Measurements from ENCODE around the gene CUL3.

CUL3 gene

DNA sequence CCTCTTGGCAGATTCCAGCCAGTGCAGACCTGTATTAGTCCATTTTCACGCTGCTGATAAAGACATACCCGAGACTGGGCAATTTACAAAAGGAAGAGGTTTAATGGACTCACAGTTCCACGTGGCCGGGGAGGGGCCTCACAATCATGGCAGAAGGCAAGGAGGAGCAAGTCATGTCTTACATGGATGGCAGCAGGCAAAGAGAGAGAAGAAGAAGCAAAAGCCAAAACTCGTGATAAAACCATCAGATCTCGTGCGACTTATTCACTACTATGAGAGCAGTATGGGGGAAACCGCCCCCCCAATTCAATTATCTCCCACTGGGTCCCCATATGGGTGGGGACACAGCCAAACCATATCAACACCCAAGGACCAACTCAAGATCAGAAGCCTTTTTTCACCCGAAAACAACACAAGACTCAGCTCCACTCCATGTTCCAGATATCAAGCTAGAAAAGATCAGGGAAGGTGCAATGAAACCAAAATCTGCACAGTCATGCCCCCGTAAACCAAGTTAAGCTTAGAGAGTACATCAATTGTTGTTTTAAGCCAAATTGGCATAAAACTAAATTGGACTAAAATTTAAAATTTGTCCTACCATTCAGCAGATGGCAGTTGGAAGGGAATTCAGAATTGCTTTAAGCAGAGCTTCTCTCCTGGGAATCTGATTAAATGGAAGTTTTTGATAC lies 127.6 kb downstream of the CUL3 start:
- Histone ChIP-seq H3K27me3 (ENCODE audit: low read depth, low read length) (no peaks in the 10 kb centered on the region), H4K20me1 (ENCODE audit: insufficient read depth, low read length) (no peaks in the 10 kb centered on the region), H3K79me2 (ENCODE audit: low read length) (no peaks in the 10 kb centered on the region), H3K4me2 (ENCODE audit: low read length) (no peak overlapping the region), H2AFZ (ENCODE audit: low read depth, low read length) (no peak overlapping the region), H3K4me3 (ENCODE audit: low read length) (no peak overlapping the region), H3K9me3 (ENCODE audit: insufficient read depth, low read length) (no peaks in the 10 kb centered on the region), H3K27ac (ENCODE audit: low read length) (no peak overlapping the region), H3K9ac (ENCODE audit: low read length) (no peak overlapping the region), H3K36me3 (replicated peaks; ENCODE audit: low read depth, low read length) (no peaks in the 10 kb centered on the region), H3K4me1 (ENCODE audit: low read length) (peaks cover 15% of the 10 kb centered on the region)
- TF ChIP-seq, protein P1, sequence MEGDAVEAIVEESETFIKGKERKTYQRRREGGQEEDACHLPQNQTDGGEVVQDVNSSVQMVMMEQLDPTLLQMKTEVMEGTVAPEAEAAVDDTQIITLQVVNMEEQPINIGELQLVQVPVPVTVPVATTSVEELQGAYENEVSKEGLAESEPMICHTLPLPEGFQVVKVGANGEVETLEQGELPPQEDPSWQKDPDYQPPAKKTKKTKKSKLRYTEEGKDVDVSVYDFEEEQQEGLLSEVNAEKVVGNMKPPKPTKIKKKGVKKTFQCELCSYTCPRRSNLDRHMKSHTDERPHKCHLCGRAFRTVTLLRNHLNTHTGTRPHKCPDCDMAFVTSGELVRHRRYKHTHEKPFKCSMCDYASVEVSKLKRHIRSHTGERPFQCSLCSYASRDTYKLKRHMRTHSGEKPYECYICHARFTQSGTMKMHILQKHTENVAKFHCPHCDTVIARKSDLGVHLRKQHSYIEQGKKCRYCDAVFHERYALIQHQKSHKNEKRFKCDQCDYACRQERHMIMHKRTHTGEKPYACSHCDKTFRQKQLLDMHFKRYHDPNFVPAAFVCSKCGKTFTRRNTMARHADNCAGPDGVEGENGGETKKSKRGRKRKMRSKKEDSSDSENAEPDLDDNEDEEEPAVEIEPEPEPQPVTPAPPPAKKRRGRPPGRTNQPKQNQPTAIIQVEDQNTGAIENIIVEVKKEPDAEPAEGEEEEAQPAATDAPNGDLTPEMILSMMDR (IDR thresholded peaks at IDR 0.05; ENCODE audit: low read depth, low read length), result no peak
- TF ChIP-seq EZH2phosphoT487 (IDR thresholded peaks at IDR 0.05; ENCODE audit: low read depth), result no peak

DNA sequence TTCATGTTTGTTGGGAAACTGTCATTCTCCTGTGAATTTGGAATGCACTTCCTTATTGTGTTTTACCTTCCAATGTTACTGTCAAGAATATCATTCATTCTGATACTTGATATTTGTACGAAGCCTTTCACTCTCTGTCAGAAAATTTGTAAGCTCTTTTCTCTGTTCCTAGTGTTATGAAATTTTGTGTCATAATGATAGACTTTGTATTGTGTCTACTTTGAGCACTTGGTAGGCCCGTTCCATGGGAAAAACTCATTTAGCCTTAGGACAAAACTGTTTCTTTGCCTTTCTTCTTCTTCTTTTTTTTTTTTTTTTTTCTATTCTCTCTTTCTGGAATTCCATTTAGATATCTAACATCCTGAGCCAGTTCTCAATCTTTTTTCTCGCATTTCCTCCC lies 131.3 kb downstream of the CUL3 start:
- H2AFZ ChIP-seq (ENCODE audit: low read depth, low read length), result no peak overlapping the region
- H3K4me1 ChIP-seq (ENCODE audit: low read length), result peaks cover 15% of the 10 kb centered on the region
- H3K36me3 ChIP-seq (replicated peaks; ENCODE audit: low read depth, low read length), result no peaks in the 10 kb centered on the region
- H4K20me1 ChIP-seq (ENCODE audit: insufficient read depth, low read length), result no peaks in the 10 kb centered on the region
- no peak overlapping the region for H3K4me3 ChIP-seq (ENCODE audit: low read length)
- TF ChIP-seq, protein P1 (IDR thresholded peaks at IDR 0.05; ENCODE audit: low read depth, low read length), result no peak
- no peak for TF ChIP-seq EZH2phosphoT487 (IDR thresholded peaks at IDR 0.05; ENCODE audit: low read depth)
- H3K27ac ChIP-seq (ENCODE audit: low read length), result no peak overlapping the region
- no peaks in the 10 kb centered on the region for H3K79me2 ChIP-seq (ENCODE audit: low read length)
- no peak overlapping the region for H3K9ac ChIP-seq (ENCODE audit: low read length)
- H3K27me3 ChIP-seq (ENCODE audit: low read depth, low read length), result no peaks in the 10 kb centered on the region
- H3K9me3 ChIP-seq (ENCODE audit: insufficient read depth, low read length), result no peaks in the 10 kb centered on the region
- no peak overlapping the region; the same call in 1 of the 2 replicates for H3K4me2 ChIP-seq (ENCODE audit: low read length)

DNA sequence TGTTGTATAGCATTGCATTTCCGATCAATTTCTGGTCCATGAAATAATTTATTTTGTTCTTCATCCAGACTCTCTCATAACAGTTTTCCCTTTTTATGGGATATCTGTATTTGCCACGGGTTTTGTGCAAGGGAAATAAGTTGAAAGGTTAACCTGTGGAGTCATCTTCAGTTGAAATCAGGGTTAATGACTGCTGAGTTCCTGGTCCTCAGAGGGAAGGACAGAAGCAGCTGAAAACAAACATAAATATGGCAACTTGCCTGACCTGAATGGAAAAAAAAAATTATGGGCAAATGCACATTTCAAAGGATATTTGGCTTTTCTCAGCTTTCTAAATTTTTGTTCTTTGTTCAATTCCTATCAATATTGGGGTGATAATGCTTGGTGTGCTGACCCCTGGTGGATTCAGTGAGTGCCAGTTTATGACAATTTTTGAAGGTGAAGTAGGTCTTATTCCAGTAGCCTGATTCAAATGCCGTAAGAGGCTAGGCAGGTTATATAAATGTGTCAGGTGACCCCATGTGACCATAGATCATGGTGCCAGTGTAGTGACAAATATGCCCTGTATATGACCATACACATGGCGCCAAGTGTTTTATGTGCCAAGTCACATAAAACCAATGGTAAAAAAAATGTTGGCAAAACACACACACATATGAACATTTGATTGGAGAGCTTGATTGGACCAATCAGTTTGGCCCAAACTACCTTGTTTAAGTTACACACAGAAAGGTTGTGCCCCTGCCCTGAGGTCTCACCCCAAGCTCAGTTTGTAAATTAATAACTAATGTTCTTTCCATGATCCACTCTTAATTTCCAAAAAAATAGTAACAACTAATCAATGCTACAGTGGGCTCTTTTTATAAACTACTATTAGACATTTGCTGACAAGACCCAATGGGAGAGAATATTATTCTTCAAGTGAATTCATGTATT lies 135.7 kb downstream of the CUL3 start:
- H3K4me2 ChIP-seq (ENCODE audit: low read length), result no peak overlapping the region
- H3K4me1 ChIP-seq (ENCODE audit: low read length), result peaks cover 8% of the 10 kb centered on the region
- no peak overlapping the region for H2AFZ ChIP-seq (ENCODE audit: low read depth, low read length)
- no peaks in the 10 kb centered on the region for H4K20me1 ChIP-seq (ENCODE audit: insufficient read depth, low read length)
- H3K4me3 ChIP-seq (ENCODE audit: low read length), result no peak overlapping the region
- H3K27ac ChIP-seq (ENCODE audit: low read length), result no peak overlapping the region
- H3K79me2 ChIP-seq (ENCODE audit: low read length), result no peaks in the 10 kb centered on the region
- H3K9ac ChIP-seq (ENCODE audit: low read length), result no peak overlapping the region
- TF ChIP-seq EZH2phosphoT487 (IDR thresholded peaks at IDR 0.05; ENCODE audit: low read depth), result no peak
- TF ChIP-seq, protein P1 (IDR thresholded peaks at IDR 0.05; ENCODE audit: low read depth, low read length), result peak; percentile 70
- H3K36me3 ChIP-seq (replicated peaks; ENCODE audit: low read depth, low read length), result no peaks in the 10 kb centered on the region
- no peaks in the 10 kb centered on the region for H3K9me3 ChIP-seq (ENCODE audit: insufficient read depth, low read length)
- no peaks in the 10 kb centered on the region for H3K27me3 ChIP-seq (ENCODE audit: low read depth, low read length)

DNA sequence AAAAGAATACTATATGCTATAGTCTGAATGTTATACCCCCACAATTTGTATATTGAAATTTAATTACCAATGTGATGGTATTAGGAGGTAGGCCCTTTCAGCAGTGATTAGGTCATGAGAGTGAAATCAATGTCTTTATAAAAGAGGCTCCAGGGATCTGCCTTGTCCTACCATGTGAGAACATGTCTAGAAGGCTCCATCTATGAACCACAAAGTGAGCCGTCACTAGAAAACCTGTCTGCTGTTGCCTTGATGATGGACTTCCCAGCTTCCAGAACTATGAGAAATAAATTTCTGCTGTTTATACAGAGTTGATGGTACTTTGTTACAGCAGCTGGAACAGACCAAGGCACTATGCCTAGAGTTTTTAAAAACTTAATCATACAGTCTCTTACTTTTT lies 136.9 kb downstream of the CUL3 start:
- TF ChIP-seq, protein P1 (IDR thresholded peaks at IDR 0.05; ENCODE audit: low read depth, low read length), result no peak
- Histone ChIP-seq H3K4me2 (ENCODE audit: low read length) (no peak overlapping the region), H3K4me1 (ENCODE audit: low read length) (no peaks in the 10 kb centered on the region), H3K27ac (ENCODE audit: low read length) (no peak overlapping the region), H2AFZ (ENCODE audit: low read depth, low read length) (no peak overlapping the region), H3K4me3 (ENCODE audit: low read length) (no peak overlapping the region), H3K9me3 (ENCODE audit: insufficient read depth, low read length) (no peaks in the 10 kb centered on the region), H3K9ac (ENCODE audit: low read length) (no peak overlapping the region), H3K79me2 (ENCODE audit: low read length) (no peaks in the 10 kb centered on the region), H4K20me1 (ENCODE audit: insufficient read depth, low read length) (no peaks in the 10 kb centered on the region), H3K27me3 (ENCODE audit: low read depth, low read length) (no peaks in the 10 kb centered on the region), H3K36me3 (replicated peaks; ENCODE audit: low read depth, low read length) (no peaks in the 10 kb centered on the region)
